Medulla oblongata (tissue), 1 donor: ENCODE measurements around the gene TMEM178A.

Experiments
- DNase-seq: peaks from one replicate; pipeline ENCODE4 v3.0.0-alpha.2; 2015; ENCODE audit errors: extremely low spot score

The TMEM178A gene

GRCh38 chr2:39739386-39739785 lies 73.7 kb downstream of the TMEM178A start:
- DNase-seq, result no peak

DNA sequence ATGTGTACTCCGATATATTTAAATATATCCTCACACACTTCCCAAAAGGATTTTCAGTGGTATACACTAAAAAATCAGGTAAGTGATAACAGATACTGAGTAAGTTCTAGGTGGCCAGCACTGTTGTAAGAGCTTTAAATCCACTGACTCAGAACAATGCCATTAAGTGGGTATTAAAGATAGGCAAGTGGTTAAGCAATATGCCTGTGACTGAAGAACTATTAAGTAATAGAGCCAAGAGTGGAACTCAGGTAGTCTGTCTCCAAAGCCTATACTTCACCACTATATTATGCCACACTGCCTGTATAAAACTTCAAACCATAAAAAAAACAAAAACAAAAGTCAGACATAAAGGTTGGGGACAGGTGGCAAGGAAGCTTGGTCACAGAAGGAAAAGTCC lies 76.2 kb downstream of the TMEM178A start:
- DNase-seq, result no peak

GRCh38 chr2:39743269-39743776 lies 77.6 kb downstream of the TMEM178A start:
- DNase-seq, result no peak

DNA sequence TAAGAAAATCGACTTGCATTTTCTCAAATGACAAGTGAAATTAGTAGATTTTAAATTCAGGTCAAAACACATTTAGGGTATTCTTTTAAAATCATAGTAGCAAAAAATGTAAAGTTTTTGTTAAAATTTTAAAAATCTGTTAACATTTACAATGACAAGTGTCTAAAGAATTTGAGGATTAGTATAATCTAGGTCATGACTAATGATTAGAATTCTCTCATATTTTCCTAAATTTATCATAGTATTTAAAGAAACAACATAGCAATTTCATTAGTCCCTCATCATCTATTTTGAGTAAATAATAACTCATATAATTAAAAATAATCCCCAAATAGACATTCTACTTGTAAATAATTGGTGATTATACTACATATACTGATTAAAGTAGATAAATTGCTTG lies 89.7 kb downstream of the TMEM178A start:
- no peak for DNase-seq

- DNase-seq, result no peak
These were observed 91.4 kb downstream of the TMEM178A start for GRCh38 chr2:39757156-39757555.

DNA sequence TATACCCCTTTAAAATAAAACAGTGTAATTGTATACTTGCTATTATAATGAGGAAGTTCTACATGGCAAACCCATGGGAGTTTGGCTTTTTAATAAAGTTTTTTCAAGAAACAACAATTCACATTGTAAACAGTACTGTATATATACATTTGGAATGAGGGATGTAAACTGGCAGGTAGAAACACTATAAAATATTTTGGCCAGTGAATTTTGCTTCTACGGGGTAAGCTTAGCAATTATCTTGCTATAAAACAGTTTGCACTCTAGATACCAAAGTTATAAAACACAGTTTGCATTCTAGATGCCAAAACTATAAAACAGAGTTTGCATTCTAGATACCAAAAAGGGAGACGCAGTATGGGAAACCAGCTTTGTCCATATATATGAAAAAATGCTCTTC lies 96.7 kb downstream of the TMEM178A start:
- no peak for DNase-seq
